PFSK-1 (cell line): ENCODE results near the gene ZC3H11A.

Experiments used
- FOXP2 ChIP-seq: optimal IDR thresholded peaks from 2 replicates; pipeline ENCODE3; 2011; ENCODE audit warnings: borderline replicate concordance, control low read depth, inconsistent platforms; ENCODE audit not compliant: insufficient read depth; ENCODE audit errors: extremely low read length, extremely low read depth
- POLR2AphosphoS5 ChIP-seq: IDR thresholded peaks from 2 replicates; pipeline ENCODE4 v1.6.1; 2012; ENCODE audit warnings: low read depth, mild to moderate bottlenecking, control low read depth, low read length, moderate library complexity
- REST ChIP-seq, 2 experiments: IDR thresholded peaks; 2 replicates each; pipeline versions ENCODE4 v1.6.1 to v1.8.0; 2011 to 2012; ENCODE audit warnings: low read depth in 2 of 2, low read length in 2 of 2, control low read depth in 1 of 2, inconsistent platforms in 1 of 2, mild to moderate bottlenecking in 1 of 2, moderate library complexity in 1 of 2; ENCODE audit not compliant: insufficient read depth in 1 of 2
- SIN3A ChIP-seq: IDR thresholded peaks from 2 replicates; pipeline ENCODE4 v1.6.1; 2012; ENCODE audit warnings: mild to moderate bottlenecking, low read length, moderate library complexity, borderline replicate concordance; ENCODE audit not compliant: insufficient read depth
- TAF1 ChIP-seq: IDR thresholded peaks from 2 replicates; pipeline ENCODE4 v1.6.1; 2012; ENCODE audit warnings: low read length, control low read depth, borderline replicate concordance; ENCODE audit not compliant: insufficient read depth

ZC3H11A gene

GRCh38 chr1:203818399-203818798 is 23.0 kb downstream of the ZC3H11A start:
- TF ChIP-seq REST (IDR thresholded peaks at IDR 0.05; ENCODE audit: insufficient read depth in 1 of 2, low read depth in 2 of 2, low read length in 2 of 2) (no peak), TAF1 (no peak), FOXP2 (no peak), POLR2AphosphoS5 (no peak), SIN3A (no peak)

GRCh38 chr1:203823306-203823705 is 27.9 kb downstream of the ZC3H11A start:
- TF ChIP-seq REST (IDR thresholded peaks at IDR 0.05; ENCODE audit: insufficient read depth in 1 of 2, low read depth in 2 of 2, low read length in 2 of 2) (no peak), TAF1 (no peak), SIN3A (no peak), POLR2AphosphoS5 (no peak), FOXP2 (no peak)

GRCh38 chr1:203826175-203826574 is 30.8 kb downstream of the ZC3H11A start:
- TF ChIP-seq TAF1 (no peak), POLR2AphosphoS5 (no peak), SIN3A (no peak), REST (IDR thresholded peaks at IDR 0.05; ENCODE audit: insufficient read depth in 1 of 2, low read depth in 2 of 2, low read length in 2 of 2) (no peak)

GRCh38 chr1:203828002-203828401 is 32.6 kb downstream of the ZC3H11A start:
- no peak for TF ChIP-seq POLR2AphosphoS5
- no peak for TF ChIP-seq FOXP2
- no peak for TF ChIP-seq TAF1
- TF ChIP-seq REST (IDR thresholded peaks at IDR 0.05; ENCODE audit: insufficient read depth in 1 of 2, low read depth in 2 of 2, low read length in 2 of 2): no peak
- no peak for TF ChIP-seq SIN3A

- TF ChIP-seq FOXP2 (no peak), SIN3A (no peak), POLR2AphosphoS5 (no peak), TAF1 (no peak), REST (IDR thresholded peaks at IDR 0.05; ENCODE audit: insufficient read depth in 1 of 2, low read depth in 2 of 2, low read length in 2 of 2) (no peak)
Measured at GRCh38 chr1:203828503-203828902, 33.1 kb downstream of the ZC3H11A start.
